ENCODE measurements around the gene NUP62. TPM values are rescaled to one million over a fixed set of nuclear protein-coding genes. Genes with fewer than 3 reads are reported as not detected.

The NUP62 gene
- polyA plus RNA-seq, 1 of the 3 experiments (the other 2 are of a cell fraction): 16.2 TPM

- TF ChIP-seq REST (IDR thresholded peaks at IDR 0.05; ENCODE audit: low read depth, low read length) (no peak), PBX3 (IDR thresholded peaks at IDR 0.05) (peak; percentile 18), RCOR1 (IDR thresholded peaks at IDR 0.05; ENCODE audit: low read length) (no peak), GATA2 (CRISPR knock-in tag; IDR thresholded peaks at IDR 0.05) (no peak), ELF1 (IDR thresholded peaks at IDR 0.05) (0 out of 2 replicates have a peak, but pooled peaks have one; percentile 2), RAD21 (IDR thresholded peaks at IDR 0.05; ENCODE audit: low read length) (no peak), USF1 (IDR thresholded peaks at IDR 0.05; ENCODE audit: borderline replicate concordance, low read depth) (no peak), NFIC (IDR thresholded peaks at IDR 0.05; ENCODE audit: borderline replicate concordance) (no peak)
Observed at GRCh38 chr19:49857061-49857837, 72.1 kb downstream of the NUP62 start (continued).

Other genes with a start within 250 kb of the NUP62 start
- gene ADM5, start 239.9 kb downstream of the NUP62 start, polyA plus RNA-seq (2012; rRNA removed): 1.3 TPM in 2 replicates
- 118 and 139 TPM in 2 replicates for gene CPT1C, start 238.4 kb downstream of the NUP62 start, polyA plus RNA-seq (2012; rRNA removed)
- not detected in 2 replicates for gene TSKS, start 166.2 kb downstream of the NUP62 start, polyA plus RNA-seq (2012; rRNA removed)
- gene AP2A1, start 162.5 kb downstream of the NUP62 start, polyA plus RNA-seq (2012; rRNA removed): 59.6 and 74.8 TPM in 2 replicates
- 23.7 and 29.9 TPM in 2 replicates for gene FUZ, start 116.2 kb downstream of the NUP62 start, polyA plus RNA-seq (2012; rRNA removed)
- gene MED25, start 111.2 kb downstream of the NUP62 start, polyA plus RNA-seq (2012; rRNA removed): 15.7 and 30.2 TPM in 2 replicates
- gene PTOV1, start 78.3 kb downstream of the NUP62 start, polyA plus RNA-seq (2012; rRNA removed): 56.1 and 95.0 TPM in 2 replicates
- 45.5 and 52.0 TPM in 2 replicates for gene PNKP, start 61.9 kb downstream of the NUP62 start, polyA plus RNA-seq (2012; rRNA removed)
- 56.7 and 63.7 TPM in 2 replicates for gene AKT1S1, start 52.1 kb downstream of the NUP62 start, polyA plus RNA-seq (2012; rRNA removed)
- gene TBC1D17, start 51.8 kb downstream of the NUP62 start, polyA plus RNA-seq (2012; rRNA removed): 27.3 and 28.3 TPM in 2 replicates
- 0.35 and 0.50 TPM in 2 replicates for gene IL4I1, start 32.6 kb downstream of the NUP62 start, polyA plus RNA-seq (2012; rRNA removed)
- gene ATF5, start 299 bp downstream of the NUP62 start, polyA plus RNA-seq (2012; rRNA removed): 11.1 and 11.7 TPM in 2 replicates
- not detected in 2 replicates for gene SIGLEC11, start 31.7 kb upstream of the NUP62 start, polyA plus RNA-seq (2012; rRNA removed)
- gene VRK3, start 95.9 kb upstream of the NUP62 start, polyA plus RNA-seq (2012; rRNA removed): 30.3 and 33.5 TPM in 2 replicates
- gene ZNF473, start 96.5 kb upstream of the NUP62 start, polyA plus RNA-seq (2012; rRNA removed): 5.4 and 5.9 TPM in 2 replicates
- gene IZUMO2, start 233.8 kb upstream of the NUP62 start, polyA plus RNA-seq (2012; rRNA removed): not detected in 2 replicates

All from SK-N-SH (cell line).